IPS-18c (cell line): Measurements from ENCODE around the gene AMBP.
"Not testable (repeated sequence)": the region's sequence is repeated elsewhere in the genome, so short reads cannot be mapped to it uniquely, and the experiment has no call there.

Source experiments
- H3K4me3 ChIP-seq: 2 replicates; pipeline ENCODE4 v1.7.0; 2013; ENCODE audit warnings: low read depth, mild to moderate bottlenecking, low read length, moderate library complexity; ENCODE audit not compliant: insufficient read depth
- H3K9me3 ChIP-seq: one replicate; pipeline ENCODE4 v1.6.1; 2013; ENCODE audit warnings: mild to moderate bottlenecking, low read length, moderate library complexity; ENCODE audit not compliant: control insufficient read depth, insufficient read depth

AMBP gene

GRCh38 chr9:114082763-114083412, 4.8 kb upstream of the AMBP start:
- H3K9me3 ChIP-seq, H3K4me3 ChIP-seq: not testable (repeated sequence)

GRCh38 chr9:114082017-114082762, 4.1 kb upstream of the AMBP start:
- Histone ChIP-seq H3K4me3 (no peak overlapping the region), H3K9me3 (no peaks in the 10 kb centered on the region)

GRCh38 chr9:114081441-114082016, 3.4 kb upstream of the AMBP start:
- Histone ChIP-seq H3K9me3 (no peaks in the 10 kb centered on the region), H3K4me3 (no peak overlapping the region)

DNA sequence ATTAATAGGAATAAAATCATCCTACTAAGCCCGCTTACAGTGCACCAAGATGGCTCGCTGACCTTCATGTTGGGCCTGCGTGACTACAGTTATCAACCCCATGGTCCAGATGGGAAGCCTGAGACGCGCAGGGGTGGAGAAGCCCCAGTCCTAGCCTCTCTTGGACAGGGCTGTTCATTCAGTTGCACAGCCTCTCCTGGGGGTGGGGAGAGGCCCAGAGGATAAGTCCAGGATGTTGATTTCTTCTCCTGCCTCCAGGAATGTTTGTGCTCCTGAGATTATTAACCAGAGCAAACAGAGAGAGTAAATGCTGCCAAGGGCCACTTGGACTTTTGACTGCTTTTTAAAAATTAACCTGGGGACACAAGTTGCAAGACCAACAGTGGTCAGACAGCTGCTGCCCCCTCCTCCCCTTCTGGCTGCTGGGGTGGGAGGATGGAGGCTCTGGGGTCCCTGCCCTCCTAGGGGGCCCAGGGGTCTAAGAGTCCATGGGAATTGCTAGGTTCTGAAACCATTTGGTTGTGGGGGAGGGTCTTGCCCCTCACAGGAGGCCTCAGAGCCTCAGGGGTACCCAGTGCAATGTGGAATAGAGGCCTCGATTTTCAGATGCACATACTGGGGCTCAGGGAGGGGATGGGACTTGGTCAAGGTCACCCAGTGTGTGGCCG, 2.8 kb upstream of the AMBP start:
- H3K4me3 ChIP-seq, result no peak overlapping the region
- H3K9me3 ChIP-seq, result no peaks in the 10 kb centered on the region

DNA sequence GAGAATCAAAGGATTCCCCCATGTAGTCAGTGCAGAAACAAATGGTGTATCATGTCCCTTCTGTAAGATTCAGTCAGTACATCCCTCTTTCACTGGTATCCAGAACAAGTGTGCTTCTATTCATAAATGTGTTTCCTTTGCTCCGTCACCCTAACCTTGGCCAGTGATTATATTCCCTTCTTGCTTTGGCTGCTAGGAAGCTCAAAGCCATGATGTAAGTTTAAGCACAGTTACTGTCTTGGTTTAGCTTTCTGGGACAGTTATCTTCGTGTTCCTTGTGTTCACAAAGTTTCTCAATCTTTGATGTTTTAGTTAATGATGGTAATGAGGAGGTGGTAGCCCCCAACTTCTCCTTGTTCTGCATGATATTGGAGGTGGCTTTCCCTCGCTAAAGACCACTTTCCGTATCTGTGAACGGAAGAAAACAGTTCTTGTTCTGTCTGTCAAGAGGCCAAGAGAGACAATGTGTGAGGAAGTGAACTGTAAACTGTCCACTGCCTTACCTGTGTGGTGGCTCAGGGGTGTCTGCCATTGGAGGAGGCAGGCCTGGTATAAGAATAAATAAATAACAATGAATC, 2.2 kb upstream of the AMBP start:
- H3K4me3 ChIP-seq, result no peak overlapping the region
- no peaks in the 10 kb centered on the region for H3K9me3 ChIP-seq

DNA sequence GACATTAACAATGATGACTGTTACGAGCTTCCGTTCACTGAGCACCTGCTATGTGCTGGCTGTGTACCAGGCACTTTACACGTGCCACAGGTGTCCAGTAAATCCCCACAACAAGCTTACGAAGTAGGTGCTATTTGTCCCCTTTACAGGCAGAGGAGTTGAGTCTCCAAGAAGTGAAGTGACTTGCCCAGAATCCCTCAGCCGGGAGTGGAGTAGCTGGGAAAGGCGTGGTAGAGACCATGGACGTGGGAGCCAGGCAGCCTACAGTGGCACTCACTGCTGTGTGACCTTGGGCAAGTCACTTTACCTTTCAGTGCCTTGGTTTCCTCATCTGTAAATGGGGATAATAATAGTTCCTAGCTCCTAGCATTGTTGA, 669 bp upstream of the AMBP start:
- no peak overlapping the region for H3K4me3 ChIP-seq
- no peaks in the 10 kb centered on the region for H3K9me3 ChIP-seq

GRCh38 chr9:114077162-114077837, 800 bp downstream of the AMBP start:
- H3K9me3 ChIP-seq, result no peaks in the 10 kb centered on the region
- H3K4me3 ChIP-seq, result no peak overlapping the region

DNA sequence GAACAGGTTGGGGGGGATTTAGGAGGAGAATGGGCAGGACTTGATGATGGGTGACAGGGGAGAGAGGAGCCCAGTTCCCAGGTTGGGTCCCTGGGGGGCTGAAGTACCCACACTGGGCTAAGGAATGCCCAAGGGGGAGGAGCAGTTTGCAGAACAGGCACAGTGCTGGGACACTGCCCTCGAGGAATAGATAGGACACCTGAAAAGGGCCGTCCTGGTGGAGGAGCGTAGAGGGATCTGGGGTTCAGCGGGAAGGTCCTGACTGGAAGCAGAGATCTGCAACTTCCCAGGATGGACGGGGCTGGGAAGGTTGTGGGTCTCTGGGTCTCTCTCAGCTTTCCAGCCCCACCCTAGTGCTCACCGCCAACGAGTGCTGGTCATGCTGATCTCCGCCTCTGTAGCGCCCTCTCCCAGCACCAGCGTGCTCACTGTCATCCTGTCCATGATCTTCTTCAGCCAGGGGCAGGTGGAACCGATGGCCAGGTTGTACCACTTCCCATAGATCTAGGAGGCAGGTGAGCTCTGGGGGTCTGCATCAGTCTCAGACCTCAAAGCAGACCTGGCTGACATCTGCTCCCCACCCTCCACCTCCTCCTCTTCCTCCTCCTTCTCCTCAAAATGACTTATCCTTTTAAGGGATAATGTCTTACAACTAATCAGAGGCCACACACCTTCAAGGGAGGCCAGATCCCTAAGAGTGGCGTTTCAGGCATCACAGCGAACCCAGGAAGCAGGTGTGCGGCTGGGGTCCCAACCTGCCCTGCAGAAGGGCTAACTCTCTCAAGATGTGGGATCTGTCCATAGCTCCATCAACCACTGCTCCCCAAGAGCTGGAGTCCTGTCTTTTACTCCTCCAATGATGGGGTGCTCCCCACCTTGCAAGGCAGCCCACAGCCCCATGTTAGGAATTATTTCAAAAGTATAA, 1.6 kb downstream of the AMBP start:
- Histone ChIP-seq H3K9me3 (no peaks in the 10 kb centered on the region), H3K4me3 (no peak overlapping the region)

DNA sequence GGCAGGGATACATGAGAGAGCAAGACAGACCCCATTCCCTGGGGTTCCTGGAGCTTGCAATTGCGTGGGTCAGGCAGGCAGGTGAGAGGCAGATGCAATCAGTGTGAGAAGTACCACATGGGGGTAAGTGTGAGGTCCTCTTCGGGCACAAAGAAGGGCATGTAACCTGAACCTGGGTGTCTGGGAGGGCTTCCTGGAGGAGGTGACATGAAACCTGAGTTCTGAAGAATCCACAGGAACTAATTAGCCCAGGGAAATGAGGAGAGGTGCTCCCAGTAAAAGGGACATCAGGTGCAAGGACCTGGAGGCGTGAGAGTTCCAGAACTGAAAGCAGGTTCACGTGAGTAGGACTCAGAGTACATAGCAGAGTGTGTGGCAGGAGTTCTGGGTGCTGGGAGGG, 2.5 kb downstream of the AMBP start:
- H3K9me3 ChIP-seq, result no peaks in the 10 kb centered on the region
- H3K4me3 ChIP-seq, result no peak overlapping the region

GRCh38 chr9:114072184-114073140, 5.6 kb downstream of the AMBP start:
- Histone ChIP-seq H3K9me3 (no peaks in the 10 kb centered on the region), H3K4me3 (no peak overlapping the region)

DNA sequence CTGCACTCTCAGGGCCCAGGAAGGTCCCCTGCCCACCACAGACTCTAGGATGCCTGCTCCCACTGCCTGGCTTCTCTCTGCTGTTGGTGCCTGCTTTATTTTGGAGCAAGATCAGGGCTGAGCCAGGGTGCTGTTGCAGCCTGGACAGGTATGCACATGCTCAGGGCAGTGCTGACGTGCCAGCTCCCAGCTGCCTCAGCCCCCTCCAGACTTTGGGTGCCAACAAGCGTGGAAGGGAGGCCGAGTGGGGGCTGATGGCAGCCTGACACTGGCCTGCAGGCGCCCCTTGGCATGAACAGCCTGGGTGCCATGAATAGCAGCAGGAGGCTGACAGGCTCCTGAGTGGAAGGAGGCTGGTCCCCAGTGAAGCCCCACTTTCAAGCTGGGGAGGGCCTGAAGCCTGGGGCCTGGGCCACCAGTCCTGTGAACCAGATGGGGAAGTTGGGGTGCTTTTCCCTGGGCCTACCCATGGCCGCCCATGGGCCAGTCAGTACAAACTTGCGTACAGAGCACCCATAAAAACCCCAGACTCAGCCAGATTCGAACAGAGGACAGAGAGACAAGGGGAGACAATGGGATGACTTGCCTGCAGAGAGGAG, 6.8 kb downstream of the AMBP start:
- no peaks in the 10 kb centered on the region for H3K9me3 ChIP-seq
- H3K4me3 ChIP-seq, result no peak overlapping the region

- no peaks in the 10 kb centered on the region for H3K9me3 ChIP-seq
- H3K4me3 ChIP-seq, result no peak overlapping the region
Measured at GRCh38 chr9:114070188-114071103, 7.7 kb downstream of the AMBP start.

DNA sequence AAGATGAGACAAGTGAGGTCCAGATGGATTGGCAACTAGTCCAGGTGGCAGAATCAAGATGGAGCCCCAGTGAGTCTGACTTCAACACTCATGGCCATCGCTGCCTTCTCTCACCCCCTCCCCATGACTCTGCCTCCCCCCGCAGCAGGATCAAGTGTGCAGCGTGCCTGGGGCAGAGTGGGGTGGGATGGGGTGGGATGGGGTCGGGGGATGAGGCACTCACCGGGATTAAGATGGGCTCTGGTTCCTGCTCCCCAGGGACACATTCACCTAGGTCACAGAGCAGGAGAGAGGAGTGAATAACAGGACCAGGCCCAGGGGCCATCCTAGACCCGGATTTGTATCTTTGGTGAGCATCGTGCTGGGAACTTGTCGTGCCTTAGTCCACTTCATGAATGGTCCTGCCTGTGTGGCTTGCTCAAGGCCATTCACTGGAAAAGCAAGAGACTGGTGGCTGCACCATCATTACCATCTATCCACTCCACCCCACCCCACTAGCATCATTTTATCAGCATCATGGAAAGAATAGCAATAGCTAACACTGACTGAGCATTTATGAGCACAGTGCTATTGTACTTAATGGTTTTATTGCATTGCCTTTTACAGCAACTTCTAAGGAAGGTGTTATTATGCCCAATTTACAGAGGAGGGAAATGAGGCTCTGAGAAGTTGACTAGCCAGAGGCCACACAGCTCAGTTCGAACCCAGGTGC, 8.5 kb downstream of the AMBP start:
- Histone ChIP-seq H3K4me3 (no peak overlapping the region), H3K9me3 (no peaks in the 10 kb centered on the region)

DNA sequence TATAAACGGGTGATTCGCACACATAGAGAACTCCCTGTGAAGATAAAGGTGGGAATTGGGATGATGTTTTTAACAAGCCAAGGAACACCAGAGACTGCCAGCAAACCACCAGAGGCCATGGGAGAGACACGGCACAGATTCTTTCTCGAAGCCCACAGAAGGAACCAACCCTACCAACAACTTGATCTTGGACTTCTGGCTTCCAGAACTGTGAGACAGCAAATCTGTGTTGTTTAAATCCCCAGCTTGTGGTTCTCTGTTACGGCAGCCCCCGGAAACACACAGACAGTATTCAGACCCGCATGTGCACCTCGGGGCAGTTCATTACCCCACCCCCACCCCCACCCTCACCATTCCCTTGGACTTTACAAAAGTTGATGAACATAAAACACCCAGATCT, 12.8 kb downstream of the AMBP start:
- Histone ChIP-seq H3K4me3 (no peak overlapping the region), H3K9me3 (no peaks in the 10 kb centered on the region)
